Skeletal muscle satellite cell (primary cell): ENCODE results near the gene ACTL7B. TPM values are rescaled to one million over a fixed set of nuclear protein-coding genes. Genes with fewer than 3 reads are reported as not detected.
"Not testable (repeated sequence)": the region's sequence is repeated elsewhere in the genome, so short reads cannot be mapped to it uniquely, and the experiment has no call there.

Experiments used
- H3K27me3 ChIP-seq: 2 replicates; pipeline ENCODE4 v1.7.0; 2013; ENCODE audit warnings: low read length; ENCODE audit not compliant: control insufficient read depth, insufficient read depth
- H3K36me3 ChIP-seq: 2 replicates; pipeline ENCODE4 v1.7.0; 2013; ENCODE audit warnings: mild to moderate bottlenecking, control low read depth, low read length; ENCODE audit not compliant: insufficient read depth
- H3K4me1 ChIP-seq: 2 replicates; pipeline ENCODE4 v1.7.0; 2013; ENCODE audit warnings: low read length; ENCODE audit not compliant: control insufficient read depth, insufficient read depth
- H3K4me2 ChIP-seq: 2 replicates; pipeline ENCODE4 v1.7.0; 2013; ENCODE audit warnings: mild to moderate bottlenecking, low read length
- H3K4me3 ChIP-seq: 2 replicates; pipeline ENCODE4 v1.7.0; 2013; ENCODE audit warnings: low read length
- H3K9ac ChIP-seq: 2 replicates; pipeline ENCODE4 v1.7.0; 2013; ENCODE audit warnings: mild to moderate bottlenecking, low read depth, low read length, moderate library complexity
- H3K9me3 ChIP-seq: replicated peaks from 2 replicates; pipeline ENCODE4 v1.7.0; 2013; ENCODE audit warnings: mild to moderate bottlenecking, control low read depth, low read length
- total RNA-seq: library from RNA; depleted of rRNA; stranded (reverse); fragments of >200 nt; gene quantifications from 2 replicates; pipeline ENCODE4 v1.2.3, GENCODE V29; 2012; rRNA removed

The ACTL7B gene, protein sequence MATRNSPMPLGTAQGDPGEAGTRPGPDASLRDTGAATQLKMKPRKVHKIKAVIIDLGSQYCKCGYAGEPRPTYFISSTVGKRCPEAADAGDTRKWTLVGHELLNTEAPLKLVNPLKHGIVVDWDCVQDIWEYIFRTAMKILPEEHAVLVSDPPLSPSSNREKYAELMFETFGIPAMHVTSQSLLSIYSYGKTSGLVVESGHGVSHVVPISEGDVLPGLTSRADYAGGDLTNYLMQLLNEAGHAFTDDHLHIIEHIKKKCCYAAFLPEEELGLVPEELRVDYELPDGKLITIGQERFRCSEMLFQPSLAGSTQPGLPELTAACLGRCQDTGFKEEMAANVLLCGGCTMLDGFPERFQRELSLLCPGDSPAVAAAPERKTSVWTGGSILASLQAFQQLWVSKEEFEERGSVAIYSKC
- total RNA-seq = not detected in 2 replicates

DNA sequence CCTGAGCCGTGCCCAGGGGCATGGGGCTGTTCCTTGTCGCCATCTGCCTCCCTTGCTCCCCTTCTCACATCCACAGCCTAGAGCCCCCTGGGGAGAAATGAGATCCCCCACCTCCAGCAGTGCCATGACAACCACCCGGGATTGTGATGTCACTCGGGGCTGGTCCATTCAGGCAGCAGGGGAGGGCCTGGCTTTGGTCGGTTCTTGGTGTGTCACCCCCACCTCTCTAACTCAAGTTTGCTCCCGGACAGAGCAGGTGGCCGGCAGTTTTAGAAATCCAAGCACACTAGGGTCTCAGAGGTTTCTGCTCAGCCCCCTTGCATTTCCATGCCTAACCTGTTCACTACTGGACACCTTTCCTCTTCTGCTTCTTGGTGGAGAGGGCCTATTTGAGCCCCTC is at the start of gene ACTL7B:
ACTL7B (minus strand) TSS at position 99 of the 400 bp plus-strand sequence; CDS start at position 43, 56 bp downstream.
- Histone ChIP-seq H3K36me3 (no peaks in the 10 kb centered on the region), H3K9ac (no peak within 1 kb of the TSS), H3K4me1 (no peaks in the 10 kb centered on the region), H3K4me2 (peak within 1 kb of the TSS; percentile 17), H3K27me3 (peaks cover 10% of the 10 kb centered on the region), H3K4me3 (no peak within 1 kb of the TSS), H3K9me3 (no peaks in the 10 kb centered on the region)

DNA sequence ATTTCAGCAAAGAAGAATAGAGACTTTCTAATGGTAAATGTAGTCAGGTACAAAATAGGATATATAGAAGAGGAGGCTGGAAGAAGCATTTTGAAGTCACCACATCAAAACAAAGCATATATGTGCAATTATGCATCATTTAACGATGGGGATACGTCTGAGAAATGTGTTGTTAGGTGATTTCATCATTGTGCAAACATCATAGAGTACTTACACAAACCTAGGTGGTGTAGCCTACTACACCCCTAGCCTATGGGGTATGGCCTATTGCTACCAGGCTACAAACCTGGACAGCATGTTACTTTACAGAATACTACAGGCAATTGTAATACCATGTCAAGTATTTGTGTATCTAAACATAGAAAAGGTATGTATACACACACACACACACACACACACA is 49.7 kb upstream of the ACTL7B start:
- Histone ChIP-seq H3K27me3 (no peaks in the 10 kb centered on the region), H3K9me3 (no peaks in the 10 kb centered on the region), H3K36me3 (peaks cover 59% of the 10 kb centered on the region), H3K9ac (no peak overlapping the region), H3K4me2 (no peak overlapping the region), H3K4me3 (no peak overlapping the region), H3K4me1 (no peaks in the 10 kb centered on the region)

DNA sequence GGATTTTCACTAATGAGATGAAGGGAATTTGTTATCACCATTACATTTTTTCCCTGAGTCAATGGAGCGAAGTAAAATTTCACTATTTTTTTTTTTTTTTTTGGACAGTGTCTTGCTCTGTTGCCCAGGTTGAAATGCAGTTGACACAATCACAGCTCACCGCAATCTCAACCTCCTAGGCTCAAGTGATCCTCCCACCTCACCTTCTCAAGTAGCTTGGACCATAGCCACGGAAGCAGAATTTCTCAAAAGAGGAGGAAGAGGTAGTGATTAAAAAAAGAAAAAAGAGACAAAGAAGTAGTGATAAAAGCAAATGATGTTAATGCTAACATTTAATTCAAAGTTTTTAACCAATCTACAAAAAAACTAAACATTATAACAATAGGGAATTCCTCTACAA is 48.4 kb upstream of the ACTL7B start:
- Histone ChIP-seq H3K9me3 (no peaks in the 10 kb centered on the region), H3K4me3 (no peak overlapping the region), H3K36me3 (peaks cover 71% of the 10 kb centered on the region), H3K4me1 (no peaks in the 10 kb centered on the region), H3K27me3 (no peaks in the 10 kb centered on the region), H3K9ac (no peak overlapping the region), H3K4me2 (no peak overlapping the region)

DNA sequence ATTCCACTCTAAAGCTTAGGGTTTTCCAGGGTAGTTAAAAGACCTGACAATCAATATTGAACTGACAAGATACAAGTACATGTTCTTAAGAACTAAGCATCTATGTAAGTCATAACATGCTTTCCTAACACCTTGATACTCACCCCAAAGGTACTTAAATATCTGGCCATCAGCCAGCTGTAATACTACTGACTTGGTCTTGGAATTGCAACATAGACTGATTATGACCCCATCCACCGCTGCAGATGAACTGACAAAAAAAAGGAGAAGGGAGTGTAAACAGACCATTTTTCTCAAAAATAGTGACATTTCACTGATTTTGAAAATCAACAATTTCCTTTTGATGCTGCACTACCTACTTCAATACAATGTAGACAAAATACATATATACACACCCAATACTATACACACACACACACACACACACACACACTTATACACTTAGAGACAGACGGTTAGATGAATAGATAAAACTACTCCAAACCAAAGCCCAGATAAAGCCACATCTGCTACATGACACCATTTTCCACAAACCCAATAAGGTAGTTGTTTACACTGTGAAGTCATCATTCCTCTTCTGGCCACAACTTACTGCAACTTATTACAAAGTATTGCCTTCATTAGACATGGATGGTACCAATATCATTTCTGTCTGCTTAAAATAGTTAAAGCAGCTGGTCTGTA is 47.8 kb upstream of the ACTL7B start:
- H3K27me3 ChIP-seq = no peaks in the 10 kb centered on the region
- H3K9ac ChIP-seq = no peak overlapping the region
- no peaks in the 10 kb centered on the region for H3K4me1 ChIP-seq
- H3K9me3 ChIP-seq = no peaks in the 10 kb centered on the region
- no peak overlapping the region for H3K4me3 ChIP-seq
- peaks cover 65% of the 10 kb centered on the region for H3K36me3 ChIP-seq
- H3K4me2 ChIP-seq = no peak overlapping the region

DNA sequence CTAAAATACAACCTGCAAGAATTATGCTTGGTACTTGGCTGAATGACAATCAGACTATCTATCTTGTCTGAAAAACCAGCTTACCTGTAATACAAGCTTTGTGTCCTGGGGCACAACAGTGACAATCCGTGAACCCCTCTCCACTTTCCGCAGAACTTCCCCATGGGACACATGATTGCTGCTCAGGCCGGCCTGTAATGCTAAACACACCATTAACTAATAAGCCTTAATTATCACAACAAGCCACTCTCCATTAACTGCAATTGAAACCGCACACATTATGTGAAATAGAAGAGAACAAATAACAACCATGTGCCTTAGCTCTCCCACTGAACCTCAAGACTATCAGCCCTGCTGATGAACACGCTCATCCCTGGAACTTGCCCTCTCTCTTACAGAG is 44.4 kb upstream of the ACTL7B start:
- Histone ChIP-seq H3K9ac (no peak overlapping the region), H3K9me3 (no peaks in the 10 kb centered on the region), H3K27me3 (no peaks in the 10 kb centered on the region), H3K36me3 (peaks cover 65% of the 10 kb centered on the region), H3K4me1 (no peaks in the 10 kb centered on the region), H3K4me2 (no peak overlapping the region), H3K4me3 (no peak overlapping the region)

DNA sequence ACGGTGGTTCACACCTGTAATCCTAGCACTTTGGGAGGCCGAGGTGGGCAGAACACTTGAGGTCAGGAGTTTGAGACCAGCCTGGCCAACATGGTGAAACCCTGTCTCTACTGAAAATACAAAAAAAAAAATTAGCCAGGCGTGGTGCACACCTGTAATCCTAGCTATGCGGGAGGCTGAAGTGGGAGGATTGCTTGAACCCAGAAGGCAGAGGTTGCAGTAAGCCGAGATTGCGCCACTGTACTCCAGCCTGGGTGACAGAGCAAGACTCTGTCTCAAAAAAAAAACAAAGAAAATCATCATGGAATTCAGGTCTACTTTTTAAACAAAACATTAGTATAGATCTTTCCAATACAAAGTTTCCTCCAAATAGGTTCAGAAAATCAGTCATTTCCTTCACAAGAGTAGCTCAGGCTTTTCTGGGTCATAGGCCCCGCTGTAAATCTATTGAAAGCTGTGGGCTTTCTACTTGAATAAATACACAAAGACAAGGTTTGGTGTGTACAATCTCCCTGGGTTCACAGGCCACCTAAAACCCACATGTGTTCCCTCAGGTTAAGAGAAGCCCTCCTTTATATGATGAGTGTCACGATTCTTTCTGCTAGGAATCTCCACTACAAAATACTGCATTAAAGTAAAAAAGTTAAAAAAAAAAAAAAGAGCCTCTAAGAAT is 43.4 kb upstream of the ACTL7B start:
- not testable (repeated sequence) for H3K9me3 ChIP-seq, H3K4me2 ChIP-seq, H3K9ac ChIP-seq, H3K4me3 ChIP-seq, H3K27me3 ChIP-seq, H3K4me1 ChIP-seq
- H3K36me3 ChIP-seq = peaks cover 69% of the 10 kb centered on the region

DNA sequence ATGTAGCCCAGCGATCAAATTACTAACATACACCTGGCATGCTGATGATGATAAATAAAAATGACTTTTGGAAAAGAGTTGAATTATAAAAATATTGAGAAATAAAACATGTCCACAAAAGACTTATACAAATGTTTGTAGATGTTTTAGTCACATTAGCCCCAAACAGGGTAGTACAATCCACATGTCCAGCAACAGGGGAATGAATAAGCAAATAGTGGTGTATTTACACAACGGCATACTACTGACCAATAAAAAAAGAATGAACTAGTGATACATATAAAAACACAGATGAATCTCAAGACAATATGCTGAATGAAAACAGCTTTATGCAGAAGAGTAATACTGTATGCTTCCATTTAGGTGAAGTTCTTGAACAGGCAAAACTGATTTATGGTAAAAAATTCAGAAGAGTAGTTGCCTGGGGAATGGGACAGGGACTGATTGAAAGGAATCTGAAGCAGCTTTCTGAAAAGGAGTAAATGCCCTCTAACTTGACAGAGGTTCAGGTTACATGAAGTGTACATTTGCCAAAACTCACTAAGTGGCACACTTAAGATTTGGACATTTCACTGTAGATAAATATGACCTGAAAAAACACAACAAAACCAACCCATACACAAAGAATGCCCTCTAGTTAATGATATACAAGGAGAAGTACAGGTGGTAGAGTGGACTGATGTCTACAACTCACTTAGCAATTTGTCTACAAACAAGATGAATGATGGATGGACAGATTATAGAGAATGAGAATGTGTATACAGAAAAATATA is 41.7 kb upstream of the ACTL7B start:
- Histone ChIP-seq H3K27me3 (no peaks in the 10 kb centered on the region), H3K9ac (no peak overlapping the region), H3K4me2 (no peak overlapping the region), H3K4me1 (no peaks in the 10 kb centered on the region), H3K9me3 (no peaks in the 10 kb centered on the region), H3K36me3 (peaks cover 75% of the 10 kb centered on the region), H3K4me3 (no peak overlapping the region)

DNA sequence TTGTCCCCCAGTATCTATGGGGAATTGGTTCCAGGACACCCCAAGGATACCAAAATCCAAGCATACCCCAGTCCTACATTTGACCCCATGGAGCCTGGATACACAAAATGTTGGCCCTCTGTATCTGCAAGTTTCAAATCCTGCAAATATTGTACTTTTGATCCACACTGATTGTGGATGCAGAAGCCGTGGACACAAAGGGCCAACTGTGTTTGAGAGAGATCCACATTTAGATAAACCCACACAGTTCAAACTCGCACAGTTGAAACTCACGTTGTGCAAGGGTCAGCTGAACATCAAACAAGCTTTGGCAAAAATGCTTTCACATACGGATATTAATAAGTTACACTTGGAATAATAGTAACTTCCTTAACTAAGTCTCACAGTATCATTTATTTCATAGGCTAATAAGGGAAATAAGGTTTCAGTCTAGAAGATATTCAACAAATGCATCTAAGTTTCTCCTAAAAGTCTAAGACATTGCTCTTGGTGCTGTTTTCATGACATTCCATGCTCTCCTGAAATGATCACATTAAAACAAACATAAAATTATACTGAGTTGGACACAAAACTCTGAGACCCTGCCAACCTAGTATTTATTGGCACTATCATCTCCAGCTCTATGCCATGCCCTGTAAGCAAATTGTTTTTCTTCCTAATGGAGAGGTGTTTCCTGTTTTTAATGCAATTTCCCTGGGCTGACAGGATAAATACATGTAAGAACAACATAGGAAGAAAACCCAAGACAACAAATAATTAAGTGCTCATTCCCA is 38.6 kb upstream of the ACTL7B start:
- peaks cover 85% of the 10 kb centered on the region for H3K36me3 ChIP-seq

DNA sequence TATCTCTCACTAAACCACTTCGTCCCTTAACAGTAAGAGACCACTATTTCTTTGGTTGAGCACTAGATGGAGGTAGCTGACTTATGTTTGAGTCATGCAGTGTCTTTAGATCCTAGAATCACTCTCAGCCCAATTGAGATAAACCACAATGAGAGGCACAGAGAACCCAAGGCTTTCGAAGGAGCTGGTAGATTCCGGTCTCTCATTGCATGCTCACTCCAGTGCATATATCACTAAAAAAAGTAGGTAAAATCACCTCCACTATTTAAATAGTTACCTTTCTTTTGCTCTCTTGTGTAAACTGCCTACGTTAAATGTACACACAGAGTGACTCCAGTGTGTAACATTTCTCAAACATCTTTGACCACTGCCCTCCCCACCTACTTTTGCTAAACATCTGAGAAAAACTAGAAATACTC is 33.9 kb upstream of the ACTL7B start:
- no peaks in the 10 kb centered on the region for H3K9me3 ChIP-seq
- H3K36me3 ChIP-seq = peaks cover 53% of the 10 kb centered on the region
- no peak overlapping the region for H3K4me2 ChIP-seq
- H3K4me1 ChIP-seq = peaks cover 8% of the 10 kb centered on the region
- H3K9ac ChIP-seq = no peak overlapping the region
- no peaks in the 10 kb centered on the region for H3K27me3 ChIP-seq
- H3K4me3 ChIP-seq = no peak overlapping the region

More for the DNA sequence above, 38.6 kb upstream of the ACTL7B start:
- Histone ChIP-seq H3K4me1 (no peaks in the 10 kb centered on the region), H3K9me3 (no peaks in the 10 kb centered on the region), H3K4me3 (no peak overlapping the region), H3K4me2 (no peak overlapping the region), H3K27me3 (no peaks in the 10 kb centered on the region), H3K9ac (no peak overlapping the region)

DNA sequence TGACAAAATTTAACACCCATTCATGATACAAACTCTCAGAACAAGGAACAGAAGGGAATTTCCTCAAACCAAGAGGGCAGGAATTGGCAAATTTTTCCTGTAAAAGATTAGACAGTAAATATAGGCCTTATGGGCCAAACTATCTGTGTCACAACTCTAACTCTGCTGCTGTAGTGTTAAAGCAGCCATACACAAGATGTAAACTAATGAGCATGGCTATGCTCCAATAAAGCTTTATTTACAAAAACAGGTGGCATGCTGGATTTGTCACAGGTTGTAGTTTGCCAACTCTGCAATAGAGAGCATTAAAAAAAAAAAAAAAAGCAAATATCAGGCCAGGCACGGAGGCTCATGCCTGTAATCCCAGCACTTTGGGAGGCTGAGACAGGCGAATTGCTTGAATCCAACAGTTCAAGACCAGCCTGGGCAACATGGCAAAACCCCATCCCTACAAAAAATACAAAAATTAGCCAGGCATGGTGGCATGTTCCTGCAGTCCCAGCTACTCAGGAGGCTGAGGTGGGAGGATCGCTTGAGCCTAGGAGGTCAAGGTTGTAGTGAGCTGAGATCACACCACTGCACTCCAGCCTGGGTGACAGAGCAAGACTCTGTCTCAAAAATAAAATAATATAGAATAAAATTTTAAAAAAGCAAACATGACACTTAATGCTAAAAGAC is 30.9 kb upstream of the ACTL7B start:
- H3K9ac ChIP-seq, H3K9me3 ChIP-seq, H3K27me3 ChIP-seq, H3K4me3 ChIP-seq, H3K4me1 ChIP-seq, H3K4me2 ChIP-seq: not testable (repeated sequence)
- H3K36me3 ChIP-seq = peaks cover 37% of the 10 kb centered on the region
